ENCODE results near the gene SLC24A3.

DNA sequence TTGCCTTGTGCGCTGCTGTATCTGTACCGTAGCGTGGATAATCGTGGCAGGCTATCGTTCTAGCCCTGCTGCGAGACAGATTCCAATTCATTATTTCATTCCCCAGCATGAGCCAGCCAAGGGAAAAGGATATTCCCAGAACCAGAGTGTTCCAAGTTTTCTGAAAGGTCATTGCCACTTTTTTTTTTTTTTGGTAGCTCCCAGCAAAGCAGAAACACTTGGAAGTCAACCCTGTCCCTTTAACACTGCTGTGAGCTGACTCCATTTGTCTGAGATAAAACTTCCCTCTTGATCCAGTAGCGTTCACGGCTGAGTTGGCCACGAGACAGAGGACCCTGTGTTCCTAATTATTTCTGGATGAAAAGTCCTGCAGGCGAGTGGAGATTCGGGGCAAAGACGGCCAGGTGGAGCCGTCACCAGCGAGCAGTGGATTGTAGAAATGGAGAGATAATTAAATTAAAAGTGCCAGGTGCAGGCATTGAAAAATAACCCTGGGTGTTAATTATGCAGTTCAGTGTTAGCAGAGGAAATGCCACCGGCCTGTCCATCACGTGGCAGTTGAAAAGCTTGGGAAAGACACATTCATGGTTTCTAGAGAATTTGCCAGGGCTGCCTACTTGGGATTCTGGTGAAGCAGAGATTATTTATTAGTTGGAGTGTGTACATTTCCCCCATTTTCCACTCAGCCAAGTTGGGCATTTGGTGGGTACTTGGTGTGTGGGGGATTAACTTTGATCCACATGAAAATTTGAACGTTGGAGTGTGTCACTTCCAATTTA, 164.2 kb downstream of the SLC24A3 start:
- TF ChIP-seq, protein P1, sequence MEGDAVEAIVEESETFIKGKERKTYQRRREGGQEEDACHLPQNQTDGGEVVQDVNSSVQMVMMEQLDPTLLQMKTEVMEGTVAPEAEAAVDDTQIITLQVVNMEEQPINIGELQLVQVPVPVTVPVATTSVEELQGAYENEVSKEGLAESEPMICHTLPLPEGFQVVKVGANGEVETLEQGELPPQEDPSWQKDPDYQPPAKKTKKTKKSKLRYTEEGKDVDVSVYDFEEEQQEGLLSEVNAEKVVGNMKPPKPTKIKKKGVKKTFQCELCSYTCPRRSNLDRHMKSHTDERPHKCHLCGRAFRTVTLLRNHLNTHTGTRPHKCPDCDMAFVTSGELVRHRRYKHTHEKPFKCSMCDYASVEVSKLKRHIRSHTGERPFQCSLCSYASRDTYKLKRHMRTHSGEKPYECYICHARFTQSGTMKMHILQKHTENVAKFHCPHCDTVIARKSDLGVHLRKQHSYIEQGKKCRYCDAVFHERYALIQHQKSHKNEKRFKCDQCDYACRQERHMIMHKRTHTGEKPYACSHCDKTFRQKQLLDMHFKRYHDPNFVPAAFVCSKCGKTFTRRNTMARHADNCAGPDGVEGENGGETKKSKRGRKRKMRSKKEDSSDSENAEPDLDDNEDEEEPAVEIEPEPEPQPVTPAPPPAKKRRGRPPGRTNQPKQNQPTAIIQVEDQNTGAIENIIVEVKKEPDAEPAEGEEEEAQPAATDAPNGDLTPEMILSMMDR (IDR thresholded peaks at IDR 0.05) = no peak
- TF ChIP-seq POLR2A (IDR thresholded peaks at IDR 0.05) = no peak
